ENCODE results near the gene ZNF135. TPM values are rescaled to one million over a fixed set of nuclear protein-coding genes. Genes with fewer than 3 reads are reported as not detected.

ZNF135 gene
- total and polyA plus RNA-seq, 2 donors (not counting 3 experiments of a cell fraction or from before 2014, with no cell fraction given), result 1.2 to 1.5 TPM

GRCh38 chr19:58014141-58014540 is 44.9 kb upstream of the ZNF135 start:
- Histone ChIP-seq H4K20me1 (replicated peaks; ENCODE audit: control insufficient read depth, extremely low read depth, insufficient read depth, low read length) (no peaks in the 10 kb centered on the region), H3K4me1 (ENCODE audit: control insufficient read depth, extremely low read depth, insufficient read depth, low read length) (no peaks in the 10 kb centered on the region), H3K27me3 (ENCODE audit: control insufficient read depth in 2 of 2, insufficient read depth in 2 of 2, low read length in 2 of 2) (no peaks in the 10 kb centered on the region), H3K79me2 (ENCODE audit: control insufficient read depth, insufficient read depth, low read length) (no peaks in the 10 kb centered on the region), H3K36me3 (ENCODE audit: control insufficient read depth in 2 of 2, extremely low read depth in 1 of 2, insufficient read depth in 2 of 2, low read length in 2 of 2) (no peaks in the 10 kb centered on the region), H3K9me3 (replicated peaks; ENCODE audit: control insufficient read depth, insufficient read depth, low read length) (no peaks in the 10 kb centered on the region), H2AFZ (ENCODE audit: low read depth, low read length) (no peak overlapping the region), H3K27ac (ENCODE audit: insufficient read depth, low read depth, low read length) (no peak overlapping the region), H3K9me1 (replicated peaks; ENCODE audit: control insufficient read depth, extremely low read depth, insufficient read depth, low read length) (no peaks in the 10 kb centered on the region), H3K4me3 (replicated peaks in 1 of 3; ENCODE audit: insufficient read depth in 1 of 3, low read depth in 1 of 3, low read length in 3 of 3) (no peak overlapping the region), H3K9ac (replicated peaks; ENCODE audit: extremely low read depth, insufficient read depth, low read length) (no peak overlapping the region), H3K4me2 (ENCODE audit: insufficient read depth, low read length) (no peak overlapping the region)
- POLR2A ChIA-PET, result no interaction called here
- no peak for FAIRE-seq
- BruUV-seq (replicated peaks), result no TSS peak
- intact Hi-C loops (cut with micrococcal nuclease), result no loop called here
- dilution Hi-C loops (cut with MboI; ENCODE audit: extremely low pct_ligation_motif_present, low sequenced_read_pairs), result no loop called here
- CTCF ChIA-PET, result no interaction called here
- no peak for TF ChIP-seq JUN (IDR thresholded peaks at IDR 0.05; ENCODE audit: borderline replicate concordance, insufficient read depth, insufficient read length, low read depth)
- TF ChIP-seq GATA2 (IDR thresholded peaks at IDR 0.05; ENCODE audit: insufficient read depth, insufficient read length, low read depth, low read length), result no peak
- TF ChIP-seq FOS (IDR thresholded peaks at IDR 0.05; ENCODE audit: borderline replicate concordance, insufficient read depth, low read length), result no peak
- TF ChIP-seq POLR2A (IDR thresholded peaks at IDR 0.05; ENCODE audit: low read depth, low read length), result no peak
- TF ChIP-seq CTCF (IDR thresholded peaks at IDR 0.05; ENCODE audit: extremely low read depth in 1 of 2, insufficient read depth in 1 of 2, low read depth in 1 of 2, low read length in 2 of 2), result no peak
- no peak for TF ChIP-seq MAX (IDR thresholded peaks at IDR 0.05; ENCODE audit: insufficient read depth, insufficient read length)
- TF ChIP-seq EZH2 (IDR thresholded peaks at IDR 0.05; ENCODE audit: borderline replicate concordance, low read depth, low read length, severe bottlenecking), result no peak
- no peak for TF ChIP-seq POLR2AphosphoS5 (IDR thresholded peaks at IDR 0.05; ENCODE audit: insufficient read depth, low read depth, low read length)
- no peak for TF ChIP-seq MYC (IDR thresholded peaks at IDR 0.05; ENCODE audit: low read depth, low read length)
- no peak for DNase-seq (ENCODE audit: low read depth, low spot score)
